ENCODE data around the gene HDAC4. TPM values are rescaled to one million over a fixed set of nuclear protein-coding genes. Genes with fewer than 3 reads are reported as not detected.

HDAC4 gene
- total and polyA plus RNA-seq, 2 of the 8 experiments (the other 6 are each of a cell fraction or from before 2014, with no cell fraction given): 15.4 to 31.5 TPM

DNA sequence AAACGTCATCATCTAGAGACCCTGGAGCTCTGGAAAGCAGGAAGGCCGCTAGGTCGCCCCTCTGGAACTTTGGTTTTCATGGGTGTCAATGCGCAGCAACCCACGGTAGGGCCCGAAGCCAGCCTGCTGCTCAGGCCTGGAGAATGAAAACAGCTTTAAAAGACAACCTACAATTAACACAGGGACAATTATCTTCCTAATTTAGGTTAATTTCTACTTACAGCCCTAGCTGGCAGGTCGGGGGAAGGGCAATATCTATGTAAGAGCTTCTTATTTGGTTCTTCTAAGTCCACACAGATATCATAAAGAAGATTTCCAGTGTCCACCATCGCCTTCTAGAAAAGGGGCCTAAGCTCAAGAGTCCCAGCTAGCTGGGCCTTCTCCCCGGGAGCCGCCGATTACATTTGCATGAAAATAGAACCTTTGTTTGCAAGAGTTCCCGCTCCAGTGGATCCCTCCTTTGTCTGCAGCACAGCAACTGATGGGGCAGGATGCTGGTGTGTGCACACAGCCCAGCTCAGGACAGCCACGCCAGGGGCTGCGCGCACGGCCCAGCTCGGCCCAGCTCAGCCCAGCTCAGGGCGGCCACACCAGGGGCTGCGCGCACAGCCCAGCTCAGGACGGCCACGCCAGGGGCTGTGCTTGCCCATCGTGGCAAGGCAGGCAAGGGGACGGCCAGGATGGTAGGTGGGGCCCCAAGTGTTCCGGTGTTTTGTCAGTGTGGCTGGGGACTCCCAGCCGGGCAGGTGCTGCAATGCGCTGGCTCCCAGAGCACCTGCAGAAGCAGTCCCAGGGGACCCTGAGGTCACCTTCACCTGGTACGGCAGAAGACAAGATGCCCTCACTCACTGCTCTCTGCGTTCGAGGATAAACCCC, 109.1 kb downstream of the HDAC4 start:
- H2BK120ac ChIP-seq (replicated peaks; ENCODE audit: low read depth, low read length): peak overlapping the region; percentile 51
- H3K4me2 ChIP-seq (ENCODE audit: insufficient read depth in 1 of 2, low read depth in 2 of 2, low read length in 2 of 2): peak overlapping the region; percentile 36 to 65
- peak overlapping the region; percentile 85; the same call in 1 of the 2 replicates for H2BK15ac ChIP-seq (ENCODE audit: low read length)
- peak overlapping the region in 3 of 4 experiments; percentile 55 to 65 (median 57); a peak in 6 of 7 replicates for H3K9ac ChIP-seq (replicated peaks in 1 of 4; ENCODE audit: extremely low read depth in 1 of 4, low read depth in 3 of 4, low read length in 3 of 4)
- DNase-seq (ENCODE audit: low read depth in 1 of 2, low spot score in 2 of 2) (peak; percentile 78 to 83), FAIRE-seq (peak; percentile 13)
- H2BK20ac ChIP-seq (ENCODE audit: low read length): peak overlapping the region; percentile 97
- no peak overlapping the region for H2AFZ ChIP-seq (ENCODE audit: low read length)
- H3K56ac ChIP-seq (replicated peaks; ENCODE audit: insufficient read length, low read depth, low read length): no peak overlapping the region
- peaks cover 17% of the 10 kb centered on the region for H3K79me1 ChIP-seq (ENCODE audit: low read depth, low read length)
- no peak overlapping the region for H3K23ac ChIP-seq (ENCODE audit: insufficient read length)
- peak overlapping the region; percentile 73 for H3K27ac ChIP-seq (ENCODE audit: low read depth, low read length)
- peak overlapping the region; percentile 66 for H2AK5ac ChIP-seq (ENCODE audit: low read depth, low read length)
- H4K8ac ChIP-seq (ENCODE audit: extremely low read depth, insufficient read depth, low read length): peak overlapping the region; percentile 93
- 36% methylated on average over 30 of the region's 30 CpGs; no CpG with 5 or more reads in 1 of the 2 experiments for WGBS, 2 experiments (ENCODE audit: extremely low coverage in 1 of 2, insufficient coverage in 1 of 2, insufficient read length in 1 of 2, insufficient replicate concordance in 2 of 2, low coverage in 1 of 2, low lambda C conversion rate in 2 of 2, missing lambda C conversion rate in 1 of 2)
- peaks cover 0 to 67% of the 10 kb centered on the region in 2 experiments; a peak in 3 of 4 replicates for H3K79me2 ChIP-seq (ENCODE audit: control insufficient read depth in 1 of 2, insufficient read depth in 2 of 2, low read length in 2 of 2)
- peak overlapping the region; percentile 100 for H2BK12ac ChIP-seq (ENCODE audit: low read depth, low read length)
- no peaks in the 10 kb centered on the region for H3K9me3 ChIP-seq (ENCODE audit: insufficient read depth in 2 of 2, low read depth in 1 of 2, low read length in 1 of 2)
- H3K4me3 ChIP-seq (ENCODE audit: extremely low read depth in 1 of 4, insufficient read depth in 2 of 4, low read depth in 3 of 4, low read length in 4 of 4): peak overlapping the region in 1 of 4 experiments; percentile 39; a peak in 2 of 8 replicates
- H2BK5ac ChIP-seq (ENCODE audit: low read depth, low read length): peak overlapping the region; percentile 81; the same call in 1 of the 2 replicates
- H3K14ac ChIP-seq (ENCODE audit: insufficient read length): no peak overlapping the region
- peak overlapping the region; percentile 88 for H4K91ac ChIP-seq (replicated peaks; ENCODE audit: insufficient read length, low read length)
- POLR2A ChIA-PET (ENCODE audit: partially characterized antibody): interaction anchor here (0.8 to 1.5 kb wide), 9 partner anchors 9 to 109 kb away, joined by 3 to 5 read pairs (median 3); partner anchors contain the start of gene HDAC4
- no peaks in the 10 kb centered on the region for H3K23me2 ChIP-seq (ENCODE audit: low read depth, low read length)
- H3K18ac ChIP-seq (ENCODE audit: extremely low read depth, low read length): peak overlapping the region; percentile 71
- peaks cover 0 to 11% of the 10 kb centered on the region in 2 experiments for H4K20me1 ChIP-seq (replicated peaks in 1 of 2; ENCODE audit: control insufficient read depth in 1 of 2, insufficient read depth in 2 of 2, low read length in 2 of 2)
- peaks cover 28 to 55% (median 44%) of the 10 kb centered on the region in 4 experiments for H3K4me1 ChIP-seq (replicated peaks in 1 of 4; ENCODE audit: control insufficient read depth in 3 of 4, insufficient read depth in 4 of 4, low read length in 3 of 4)
- H3K27me3 ChIP-seq (replicated peaks in 1 of 4; ENCODE audit: control insufficient read depth in 3 of 4, extremely low read depth in 1 of 4, insufficient read depth in 3 of 4, low read length in 3 of 4): no peaks in the 10 kb centered on the region
- no peaks in the 10 kb centered on the region for H3K36me3 ChIP-seq (ENCODE audit: control insufficient read depth in 2 of 4, insufficient read depth in 4 of 4, low read length in 3 of 4)
- H4K5ac ChIP-seq (ENCODE audit: insufficient read length, low read depth, low read length): peak overlapping the region; percentile 11
- CTCF ChIA-PET (ENCODE audit: partially characterized antibody): interaction anchor here (0.7 to 8.0 kb wide), 9 partner anchors 10 to 149 kb away, joined by 3 to 44 read pairs (median 5); no protein-coding TSS in a partner anchor
- H3K4ac ChIP-seq (replicated peaks; ENCODE audit: insufficient read length, low read depth, low read length): peak overlapping the region; percentile 69
- no peak for TF ChIP-seq SP1 (IDR thresholded peaks at IDR 0.05; ENCODE audit: low read depth, low read length)
- peak; percentile 89 for TF ChIP-seq POU5F1 (IDR thresholded peaks at IDR 0.05; ENCODE audit: low read depth, low read length)
- TF ChIP-seq SRF (IDR thresholded peaks at IDR 0.05; ENCODE audit: low read depth, low read length): no peak
- TF ChIP-seq YY1 (IDR thresholded peaks at IDR 0.05; ENCODE audit: low read depth, low read length): peak; percentile 51; the same call in 1 of the 2 replicates
- peak; percentile 76 for TF ChIP-seq NANOG (IDR thresholded peaks at IDR 0.05; ENCODE audit: insufficient read depth, low read depth, low read length, poor library complexity, severe bottlenecking)
- TF ChIP-seq POLR2AphosphoS5 (IDR thresholded peaks at IDR 0.05; ENCODE audit: low read depth, low read length): peak; percentile 63; the same call in 1 of the 2 replicates
- TF ChIP-seq, protein P1, sequence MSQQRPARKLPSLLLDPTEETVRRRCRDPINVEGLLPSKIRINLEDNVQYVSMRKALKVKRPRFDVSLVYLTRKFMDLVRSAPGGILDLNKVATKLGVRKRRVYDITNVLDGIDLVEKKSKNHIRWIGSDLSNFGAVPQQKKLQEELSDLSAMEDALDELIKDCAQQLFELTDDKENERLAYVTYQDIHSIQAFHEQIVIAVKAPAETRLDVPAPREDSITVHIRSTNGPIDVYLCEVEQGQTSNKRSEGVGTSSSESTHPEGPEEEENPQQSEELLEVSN (IDR thresholded peaks at IDR 0.05): 0 out of 2 replicates have a peak, but pooled peaks have one; percentile 22
- no peak for TF ChIP-seq CEBPB (IDR thresholded peaks at IDR 0.05; ENCODE audit: low read depth, low read length)
- TF ChIP-seq GTF2F1 (IDR thresholded peaks at IDR 0.05; ENCODE audit: borderline replicate concordance, low read depth, low read length): no peak
- no peak for TF ChIP-seq EGR1 (IDR thresholded peaks at IDR 0.05; ENCODE audit: borderline replicate concordance, low read depth, low read length)

Measured in H1 (cell line).